Liver (tissue), 9 donors: ENCODE data around the gene PELI1. TPM values are rescaled to one million over a fixed set of nuclear protein-coding genes. Genes with fewer than 3 reads are reported as not detected.

Source experiments
- DNase-seq: peaks from one replicate; pipeline ENCODE4 v3.0.0-alpha.2; 2017; ENCODE audit warnings: low spot score
- H3K27ac ChIP-seq, 2 donors: one replicate each; pipeline ENCODE4 v1.7.0; 2013; ENCODE audit warnings: inconsistent platforms in 2 of 2, low read length in 2 of 2, control low read depth in 1 of 2, low read depth in 1 of 2, mild to moderate bottlenecking in 1 of 2
- H3K27me3 ChIP-seq, 4 donors: one replicate each; pipeline versions ENCODE4 v1.6.1 to v1.7.0; 2013; ENCODE audit warnings: low read length in 3 of 4, inconsistent platforms in 1 of 4, mild to moderate bottlenecking in 1 of 4, moderate library complexity in 1 of 4; ENCODE audit not compliant: control insufficient read depth in 4 of 4, insufficient read depth in 4 of 4
- H3K36me3 ChIP-seq, 4 donors: one replicate each; pipeline versions ENCODE4 v1.6.1 to v1.7.0; 2013; ENCODE audit warnings: low read length in 3 of 4, mild to moderate bottlenecking in 3 of 4, low read depth in 1 of 4, moderate library complexity in 1 of 4; ENCODE audit not compliant: control insufficient read depth in 4 of 4, insufficient read depth in 3 of 4
- H3K4me1 ChIP-seq, 4 donors: one replicate each; pipeline versions ENCODE4 v1.6.1 to v1.7.0; 2013; ENCODE audit warnings: low read length in 3 of 4, mild to moderate bottlenecking in 3 of 4, moderate library complexity in 1 of 4; ENCODE audit not compliant: control insufficient read depth in 4 of 4, insufficient read depth in 4 of 4
- H3K4me3 ChIP-seq, 3 donors: one replicate each; pipeline versions ENCODE4 v1.6.1 to v1.7.0; 2013; ENCODE audit warnings: low read length in 3 of 3, control low read depth in 1 of 3, low read depth in 1 of 3, mild to moderate bottlenecking in 1 of 3
- H3K9ac ChIP-seq, 2 donors: one replicate each; pipeline ENCODE4 v1.7.0; 2013; ENCODE audit warnings: low read length in 2 of 2, mild to moderate bottlenecking in 2 of 2, moderate library complexity in 2 of 2, control low read depth in 1 of 2, low read depth in 1 of 2
- H3K9me3 ChIP-seq, 4 donors: one replicate each; pipeline versions ENCODE4 v1.6.1 to v1.7.0; 2013; ENCODE audit warnings: low read length in 3 of 4; ENCODE audit not compliant: control insufficient read depth in 4 of 4
- EGR1 ChIP-seq, 2 donors: IDR thresholded peaks; 2 replicates each; pipeline ENCODE4 v1.6.1; 2016 to 2018; ENCODE audit warnings: antibody characterized with exemption in 2 of 2, low read depth in 2 of 2
- FOXA1 ChIP-seq: IDR thresholded peaks from 2 replicates; pipeline ENCODE4 v1.6.1; 2016; ENCODE audit warnings: antibody characterized with exemption
- FOXA2 ChIP-seq: IDR thresholded peaks from 2 replicates; pipeline ENCODE4 v1.6.1; 2016; ENCODE audit warnings: antibody characterized with exemption
- GABPA ChIP-seq, 2 donors: IDR thresholded peaks in 1 of 2; conservative IDR thresholded peaks in 1 of 2; 2 replicates each; pipeline ENCODE4 v1.6.1; 2016; ENCODE audit warnings: antibody characterized with exemption in 2 of 2, mild to moderate bottlenecking in 1 of 2, moderate library complexity in 1 of 2
- HNF4A ChIP-seq, 2 donors: conservative IDR thresholded peaks; 2 replicates each; pipeline ENCODE4 v1.6.1; 2016; ENCODE audit warnings: antibody characterized with exemption in 2 of 2, mild to moderate bottlenecking in 2 of 2
- HNF4G ChIP-seq: IDR thresholded peaks from 2 replicates; pipeline ENCODE4 v1.6.1; 2016; ENCODE audit warnings: antibody characterized with exemption
- JUND ChIP-seq, 2 donors: IDR thresholded peaks; 2 replicates each; pipeline ENCODE4 v1.6.1; 2016; ENCODE audit warnings: antibody characterized with exemption in 2 of 2
- NR2F2 ChIP-seq: IDR thresholded peaks from 2 replicates; pipeline ENCODE4 v1.6.1; 2016; ENCODE audit warnings: antibody characterized with exemption
- RAD21 ChIP-seq, 2 donors: IDR thresholded peaks; 2 replicates each; pipeline ENCODE4 v1.6.1; 2016; ENCODE audit warnings: antibody characterized with exemption in 2 of 2, mild to moderate bottlenecking in 2 of 2
- RXRA ChIP-seq, 2 donors: IDR thresholded peaks; 2 replicates each; pipeline ENCODE4 v1.6.1; 2017 to 2018; ENCODE audit warnings: antibody characterized with exemption in 2 of 2, mild to moderate bottlenecking in 1 of 2
- SP1 ChIP-seq: IDR thresholded peaks from 2 replicates; pipeline ENCODE4 v1.6.1; 2018; ENCODE audit warnings: antibody characterized with exemption, mild to moderate bottlenecking
- TAF1 ChIP-seq: conservative IDR thresholded peaks from 2 replicates; pipeline ENCODE4 v1.6.1; 2016; ENCODE audit warnings: antibody characterized with exemption, mild to moderate bottlenecking
- YY1 ChIP-seq: IDR thresholded peaks from 2 replicates; pipeline ENCODE4 v1.6.1; 2016; ENCODE audit warnings: antibody characterized with exemption, mild to moderate bottlenecking
- polyA plus RNA-seq, 2 donors: library from polyadenylated mRNA; stranded (reverse) in 1 of 2; unstranded in 1 of 2; fragments of 200-250 nt in 1 of 2; fragments of >200 nt in 1 of 2; fragmentation: Nextera tagmentation in 1 of 2; extraction: Ambion mirVana in 1 of 2; gene quantifications; one replicate each; pipeline versions ENCODE4 v1.2.1 to v1.2.3, GENCODE V29; 2013 to 2015
- total RNA-seq, 2 donors: library from RNA; depleted of rRNA; stranded (reverse); fragments of >200 nt; gene quantifications; one replicate each; pipeline ENCODE4 v1.2.3, GENCODE V29; 2014
- TF ChIP-seq, protein P1 (sequence below): IDR thresholded peaks from 2 replicates; pipeline ENCODE4 v1.6.1; 2016; ENCODE audit warnings: antibody characterized with exemption
- TF ChIP-seq, protein P2 (sequence below): fragments of 150-350 bp; IDR thresholded peaks from 2 replicates; pipeline ENCODE4 v1.5.1; 2017; ENCODE audit warnings: improper control_type of control experiment, low read depth, low read length; ENCODE audit not compliant: missing input control
- TF ChIP-seq, protein P3 (sequence below): IDR thresholded peaks from 2 replicates; pipeline ENCODE4 v1.6.1; 2016; ENCODE audit warnings: antibody characterized with exemption, mild to moderate bottlenecking
- TF ChIP-seq, protein P4 (sequence below): IDR thresholded peaks from 2 replicates; pipeline ENCODE4 v1.6.1; 2016; ENCODE audit warnings: antibody characterized with exemption
- TF ChIP-seq, protein P5 (sequence below): IDR thresholded peaks from 2 replicates; pipeline ENCODE4 v1.6.1; 2016; ENCODE audit warnings: antibody characterized with exemption
- donor health status: healthy.
- donor health status: healthy.
- donor health status: healthy.
- donor health status: healthy.
- donor health status: healthy.

Gene PELI1
- total and polyA plus RNA-seq, 4 donors, result 4.5 to 21.3 (median 7.4) TPM

DNA sequence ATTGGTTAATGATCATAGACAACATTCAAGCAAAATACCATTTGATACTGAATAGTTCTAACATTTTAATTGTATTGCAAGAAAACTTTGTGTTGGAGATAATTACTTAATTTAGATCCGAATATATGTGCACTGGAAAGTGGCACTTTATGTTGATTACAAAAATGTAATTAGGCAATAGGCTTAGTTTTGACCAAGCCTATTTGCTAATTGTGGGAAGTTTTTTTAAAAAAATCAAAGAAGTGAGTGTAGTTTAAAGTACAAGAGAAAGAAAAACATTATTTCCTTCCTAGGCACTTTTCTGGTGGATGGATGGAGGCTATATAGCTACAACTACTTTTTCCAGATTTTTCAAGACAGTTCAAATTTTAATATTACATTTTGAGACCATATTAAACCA is 18.3 kb upstream of the PELI1 start (continued):
- TF ChIP-seq, protein P1, sequence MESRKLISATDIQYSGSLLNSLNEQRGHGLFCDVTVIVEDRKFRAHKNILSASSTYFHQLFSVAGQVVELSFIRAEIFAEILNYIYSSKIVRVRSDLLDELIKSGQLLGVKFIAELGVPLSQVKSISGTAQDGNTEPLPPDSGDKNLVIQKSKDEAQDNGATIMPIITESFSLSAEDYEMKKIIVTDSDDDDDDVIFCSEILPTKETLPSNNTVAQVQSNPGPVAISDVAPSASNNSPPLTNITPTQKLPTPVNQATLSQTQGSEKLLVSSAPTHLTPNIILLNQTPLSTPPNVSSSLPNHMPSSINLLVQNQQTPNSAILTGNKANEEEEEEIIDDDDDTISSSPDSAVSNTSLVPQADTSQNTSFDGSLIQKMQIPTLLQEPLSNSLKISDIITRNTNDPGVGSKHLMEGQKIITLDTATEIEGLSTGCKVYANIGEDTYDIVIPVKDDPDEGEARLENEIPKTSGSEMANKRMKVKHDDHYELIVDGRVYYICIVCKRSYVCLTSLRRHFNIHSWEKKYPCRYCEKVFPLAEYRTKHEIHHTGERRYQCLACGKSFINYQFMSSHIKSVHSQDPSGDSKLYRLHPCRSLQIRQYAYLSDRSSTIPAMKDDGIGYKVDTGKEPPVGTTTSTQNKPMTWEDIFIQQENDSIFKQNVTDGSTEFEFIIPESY, result no peak
- TF ChIP-seq TAF1 (no peak), RAD21 (IDR thresholded peaks at IDR 0.05) (no peak), HNF4A (conservative IDR thresholded peaks at IDR 0.05) (no peak), HNF4G (no peak)

DNA sequence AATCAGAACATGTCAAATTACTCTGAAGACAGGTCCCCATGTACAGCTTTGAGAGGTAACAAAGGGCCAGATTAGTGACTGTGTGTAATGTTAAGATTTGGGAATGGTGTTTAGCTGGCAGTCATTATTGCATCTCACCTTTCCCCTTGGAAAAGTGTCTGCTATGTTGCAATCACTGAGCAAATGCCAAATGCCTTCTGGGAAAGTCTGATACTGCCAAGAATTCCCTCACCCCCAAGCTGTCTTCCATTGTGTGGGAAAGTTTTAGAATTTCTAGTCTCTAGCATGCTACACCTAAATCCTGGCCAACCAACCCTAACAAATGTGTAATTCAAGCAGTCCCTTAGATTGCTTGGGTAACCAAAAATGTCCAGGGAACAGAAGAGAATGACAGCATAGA is 13.6 kb upstream of the PELI1 start:
- Histone ChIP-seq H3K4me3 (no peak overlapping the region), H3K4me1 (peaks cover 8 to 28% (median 20%) of the 10 kb centered on the region in 4 donors), H3K9me3 (no peaks in the 10 kb centered on the region), H3K27ac (peak overlapping the region; percentile 68 to 72), H3K27me3 (no peaks in the 10 kb centered on the region), H3K36me3 (no peaks in the 10 kb centered on the region), H3K9ac (no peak overlapping the region)
- TF ChIP-seq EGR1 (IDR thresholded peaks at IDR 0.05; ENCODE audit: low read depth in 2 of 2) (peak in 1 of 2 donors; percentile 71), HNF4A (conservative IDR thresholded peaks at IDR 0.05) (peak; percentile 72 to 85), FOXA1 (peak; percentile 65), FOXA2 (peak; percentile 20), SP1 (peak; percentile 81), JUND (IDR thresholded peaks at IDR 0.05) (peak in 1 of 2 donors; percentile 37), GABPA (IDR thresholded peaks at IDR 0.05 in 1 of 2, conservative IDR thresholded peaks at IDR 0.05 in 1 of 2) (no peak), YY1 (peak; percentile 89), RAD21 (IDR thresholded peaks at IDR 0.05) (peak; percentile 30 to 61), RXRA (IDR thresholded peaks at IDR 0.05) (peak; percentile 54 to 88), HNF4G (peak; percentile 43), TAF1 (no peak), NR2F2 (no peak)
- TF ChIP-seq, protein P2, sequence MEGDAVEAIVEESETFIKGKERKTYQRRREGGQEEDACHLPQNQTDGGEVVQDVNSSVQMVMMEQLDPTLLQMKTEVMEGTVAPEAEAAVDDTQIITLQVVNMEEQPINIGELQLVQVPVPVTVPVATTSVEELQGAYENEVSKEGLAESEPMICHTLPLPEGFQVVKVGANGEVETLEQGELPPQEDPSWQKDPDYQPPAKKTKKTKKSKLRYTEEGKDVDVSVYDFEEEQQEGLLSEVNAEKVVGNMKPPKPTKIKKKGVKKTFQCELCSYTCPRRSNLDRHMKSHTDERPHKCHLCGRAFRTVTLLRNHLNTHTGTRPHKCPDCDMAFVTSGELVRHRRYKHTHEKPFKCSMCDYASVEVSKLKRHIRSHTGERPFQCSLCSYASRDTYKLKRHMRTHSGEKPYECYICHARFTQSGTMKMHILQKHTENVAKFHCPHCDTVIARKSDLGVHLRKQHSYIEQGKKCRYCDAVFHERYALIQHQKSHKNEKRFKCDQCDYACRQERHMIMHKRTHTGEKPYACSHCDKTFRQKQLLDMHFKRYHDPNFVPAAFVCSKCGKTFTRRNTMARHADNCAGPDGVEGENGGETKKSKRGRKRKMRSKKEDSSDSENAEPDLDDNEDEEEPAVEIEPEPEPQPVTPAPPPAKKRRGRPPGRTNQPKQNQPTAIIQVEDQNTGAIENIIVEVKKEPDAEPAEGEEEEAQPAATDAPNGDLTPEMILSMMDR, result no peak
- TF ChIP-seq, protein P1, result peak; percentile 54
- TF ChIP-seq, protein P3, sequence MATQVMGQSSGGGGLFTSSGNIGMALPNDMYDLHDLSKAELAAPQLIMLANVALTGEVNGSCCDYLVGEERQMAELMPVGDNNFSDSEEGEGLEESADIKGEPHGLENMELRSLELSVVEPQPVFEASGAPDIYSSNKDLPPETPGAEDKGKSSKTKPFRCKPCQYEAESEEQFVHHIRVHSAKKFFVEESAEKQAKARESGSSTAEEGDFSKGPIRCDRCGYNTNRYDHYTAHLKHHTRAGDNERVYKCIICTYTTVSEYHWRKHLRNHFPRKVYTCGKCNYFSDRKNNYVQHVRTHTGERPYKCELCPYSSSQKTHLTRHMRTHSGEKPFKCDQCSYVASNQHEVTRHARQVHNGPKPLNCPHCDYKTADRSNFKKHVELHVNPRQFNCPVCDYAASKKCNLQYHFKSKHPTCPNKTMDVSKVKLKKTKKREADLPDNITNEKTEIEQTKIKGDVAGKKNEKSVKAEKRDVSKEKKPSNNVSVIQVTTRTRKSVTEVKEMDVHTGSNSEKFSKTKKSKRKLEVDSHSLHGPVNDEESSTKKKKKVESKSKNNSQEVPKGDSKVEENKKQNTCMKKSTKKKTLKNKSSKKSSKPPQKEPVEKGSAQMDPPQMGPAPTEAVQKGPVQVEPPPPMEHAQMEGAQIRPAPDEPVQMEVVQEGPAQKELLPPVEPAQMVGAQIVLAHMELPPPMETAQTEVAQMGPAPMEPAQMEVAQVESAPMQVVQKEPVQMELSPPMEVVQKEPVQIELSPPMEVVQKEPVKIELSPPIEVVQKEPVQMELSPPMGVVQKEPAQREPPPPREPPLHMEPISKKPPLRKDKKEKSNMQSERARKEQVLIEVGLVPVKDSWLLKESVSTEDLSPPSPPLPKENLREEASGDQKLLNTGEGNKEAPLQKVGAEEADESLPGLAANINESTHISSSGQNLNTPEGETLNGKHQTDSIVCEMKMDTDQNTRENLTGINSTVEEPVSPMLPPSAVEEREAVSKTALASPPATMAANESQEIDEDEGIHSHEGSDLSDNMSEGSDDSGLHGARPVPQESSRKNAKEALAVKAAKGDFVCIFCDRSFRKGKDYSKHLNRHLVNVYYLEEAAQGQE, result peak; percentile 45
- TF ChIP-seq, protein P4, sequence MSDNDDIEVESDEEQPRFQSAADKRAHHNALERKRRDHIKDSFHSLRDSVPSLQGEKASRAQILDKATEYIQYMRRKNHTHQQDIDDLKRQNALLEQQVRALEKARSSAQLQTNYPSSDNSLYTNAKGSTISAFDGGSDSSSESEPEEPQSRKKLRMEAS, result peak; percentile 74
- TF ChIP-seq, protein P5, sequence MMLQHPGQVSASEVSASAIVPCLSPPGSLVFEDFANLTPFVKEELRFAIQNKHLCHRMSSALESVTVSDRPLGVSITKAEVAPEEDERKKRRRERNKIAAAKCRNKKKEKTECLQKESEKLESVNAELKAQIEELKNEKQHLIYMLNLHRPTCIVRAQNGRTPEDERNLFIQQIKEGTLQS, result peak; percentile 54
- DNase-seq, result no peak
